OCI-LY7 (cell line): ENCODE measurements around the gene USP37.

Experiments
- CTCF ChIP-seq: fragments of 200-600 bp; sonication (generic); conservative IDR thresholded peaks from 2 replicates; pipeline ENCODE4 v1.5.1; 2014; ENCODE audit warnings: mild to moderate bottlenecking, antibody characterized with exemption, low read length, moderate library complexity, mixed read lengths
- EZH2phosphoT487 ChIP-seq: fragments of 200-600 bp; sonication (generic); IDR thresholded peaks from 2 replicates; pipeline ENCODE4 v1.6.1; 2018; ENCODE audit warnings: low read depth, borderline replicate concordance, mild to moderate bottlenecking, mixed run types, antibody characterized with exemption, low read length, moderate library complexity, mixed read lengths

GRCh38 chr2:218577482-218578220 lies 9.5 kb upstream of the USP37 start:
- TF ChIP-seq CTCF (no peak), EZH2phosphoT487 (no peak)
